Upper lobe of left lung (tissue), 4 donors: Measurements from ENCODE around the gene CREB3L2.

Experiments used
- CTCF ChIP-seq, 6 experiments: fragments of 450-650 bp in 4 of 6; fragments of 200-600 bp in 2 of 6; sonication (generic) in 2 of 6; IDR thresholded peaks; one replicate each; pipeline ENCODE4 v1.5.1; 2016 to 2019; ENCODE audit warnings: antibody characterized with exemption in 6 of 6
- EP300 ChIP-seq, 4 donors: sonication (generic); formaldehyde crosslinking; IDR thresholded peaks; one replicate each; pipeline ENCODE4 v1.5.1; 2017; ENCODE audit warnings: antibody characterized with exemption in 4 of 4, control low read depth in 2 of 4
- POLR2A ChIP-seq, 4 donors: fragments of 450-650 bp; IDR thresholded peaks; one replicate each; pipeline ENCODE4 v1.5.1; 2016 to 2017; ENCODE audit warnings: antibody characterized with exemption in 4 of 4, mild to moderate bottlenecking in 2 of 4
- POLR2AphosphoS5 ChIP-seq, 2 donors: sonication (generic); formaldehyde crosslinking; IDR thresholded peaks; one replicate each; pipeline ENCODE4 v1.5.1; 2017; ENCODE audit warnings: antibody characterized with exemption in 2 of 2

GRCh38 chr7:137836113-137836509 lies 165.8 kb downstream of the CREB3L2 start:
- TF ChIP-seq CTCF (IDR thresholded peaks at IDR 0.05) (no peak), POLR2A (IDR thresholded peaks at IDR 0.05) (no peak), EP300 (IDR thresholded peaks at IDR 0.05) (no peak), POLR2AphosphoS5 (IDR thresholded peaks at IDR 0.05) (no peak)
